ENCODE results near the gene ECE2.
"Not testable (repeated sequence)": the region's sequence is repeated elsewhere in the genome, so short reads cannot be mapped to it uniquely, and the experiment has no call there.

ECE2 gene

GRCh38 chr3:184339001-184339400 is 63.2 kb downstream of the ECE2 start:
- no peak for DNase-seq

GRCh38 chr3:184339451-184340135 is 63.8 kb downstream of the ECE2 start:
- not testable (repeated sequence) for DNase-seq

GRCh38 chr3:184341925-184342324 is 66.1 kb downstream of the ECE2 start:
- DNase-seq, result no peak
